ENCODE data around the gene GPRC5C.
A peak's percentile ranks its signal among the peaks of the same experiment; 100 is the strongest.

Gene GPRC5C

GRCh38 chr17:74453665-74454196, 21.8 kb downstream of the GPRC5C start:
- peak; percentile 89 for DNase-seq

- DNase-seq: no peak
These were observed 22.5 kb downstream of the GPRC5C start for GRCh38 chr17:74454197-74455024.

DNA sequence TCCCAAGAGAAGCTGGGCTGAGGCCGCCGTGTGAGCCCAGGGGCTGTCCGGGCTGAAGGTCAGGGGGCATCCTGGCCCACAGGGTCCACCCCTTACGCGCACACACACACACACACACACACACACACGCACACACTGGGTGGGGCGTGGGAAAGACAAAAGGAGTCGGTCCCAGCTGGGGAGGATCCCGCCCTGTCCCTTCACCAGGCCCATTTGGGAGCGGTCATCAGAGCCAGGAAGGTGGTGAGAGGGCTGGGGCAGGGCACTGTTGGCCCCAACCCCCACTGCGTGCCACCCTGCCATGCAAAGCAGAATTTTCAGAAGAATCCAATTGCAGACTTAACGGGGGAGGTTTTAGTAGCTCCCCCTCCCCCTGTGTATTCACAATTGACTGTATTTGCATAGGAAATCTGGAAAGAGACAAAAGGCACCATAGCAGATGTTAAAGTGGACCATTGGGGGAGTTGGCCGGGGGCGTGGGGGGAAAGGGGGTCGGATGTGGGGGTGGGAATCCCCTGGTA, 23.2 kb downstream of the GPRC5C start:
- no peak for DNase-seq

GRCh38 chr17:74455821-74456220, 23.9 kb downstream of the GPRC5C start:
- DNase-seq: no peak

DNA sequence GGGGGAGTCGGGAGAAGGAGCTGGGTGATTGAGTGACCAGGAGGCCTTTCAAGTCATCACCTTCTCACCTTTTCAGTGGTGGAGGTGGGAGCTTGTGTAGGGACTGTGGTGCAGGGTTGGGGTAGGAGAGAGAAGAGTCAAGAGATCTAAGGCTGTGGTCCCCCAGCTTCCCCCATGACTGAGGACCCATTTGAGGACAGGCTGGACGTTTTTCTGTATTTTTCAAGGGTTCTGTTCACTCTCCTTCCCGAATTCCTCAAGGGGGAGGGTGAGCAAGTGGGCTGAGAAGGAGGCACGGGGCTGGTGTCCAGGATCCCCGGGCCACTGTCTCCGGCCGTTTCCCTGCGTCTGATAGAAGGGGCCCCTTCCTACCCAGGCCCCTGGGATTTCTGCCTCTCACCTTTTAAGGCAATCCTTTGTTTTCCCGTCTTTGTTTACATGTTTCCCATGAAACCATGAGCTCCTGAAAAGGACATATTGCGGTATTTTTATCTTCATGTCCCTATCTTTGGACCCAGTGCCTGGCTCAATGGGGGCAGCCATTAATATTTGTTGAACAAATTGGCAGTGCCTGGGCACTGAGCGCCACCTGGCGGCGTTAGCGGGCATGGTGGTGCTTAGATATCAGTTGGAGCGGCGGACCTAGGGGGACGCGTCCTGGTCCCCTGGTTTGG, 25.4 kb downstream of the GPRC5C start:
- DNase-seq: peak; percentile 89

DNA sequence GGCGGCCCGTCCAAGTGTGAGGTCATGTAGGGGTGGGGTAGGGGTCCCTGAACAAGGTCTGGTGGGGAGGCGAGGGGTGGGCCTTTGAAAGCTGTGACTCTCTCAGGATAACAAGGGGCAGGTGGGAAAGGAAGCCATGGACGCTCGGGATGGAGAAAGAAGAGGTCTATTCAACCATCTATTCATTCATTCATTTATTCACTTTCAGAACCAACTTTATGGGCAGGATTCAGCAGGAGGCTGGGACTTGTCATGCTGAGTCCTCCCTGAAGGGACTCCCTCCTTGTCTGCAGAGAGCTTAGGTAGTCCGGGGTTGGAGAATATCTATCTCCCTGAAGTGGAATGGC, 25.9 kb downstream of the GPRC5C start:
- no peak for DNase-seq

DNA sequence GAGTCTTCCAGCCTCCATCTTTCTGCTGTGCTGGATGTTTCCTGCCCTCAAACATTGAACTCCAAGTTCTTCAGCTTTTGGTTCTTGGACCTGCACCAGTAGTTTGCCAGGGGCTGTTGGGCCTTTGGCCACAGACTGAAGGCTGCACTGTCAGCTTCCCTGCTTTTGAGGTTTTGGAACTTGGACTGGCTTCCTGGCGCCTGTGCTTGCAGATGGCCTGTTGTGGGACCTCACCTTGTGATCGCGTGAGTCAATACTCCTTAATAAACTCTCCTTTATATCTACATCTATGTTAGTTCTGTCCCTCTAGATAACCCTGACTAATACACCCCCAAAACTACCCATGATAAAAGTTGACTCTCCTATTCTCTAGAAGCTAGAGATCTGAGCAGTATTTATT, 26.9 kb downstream of the GPRC5C start:
- DNase-seq: no peak

DNA sequence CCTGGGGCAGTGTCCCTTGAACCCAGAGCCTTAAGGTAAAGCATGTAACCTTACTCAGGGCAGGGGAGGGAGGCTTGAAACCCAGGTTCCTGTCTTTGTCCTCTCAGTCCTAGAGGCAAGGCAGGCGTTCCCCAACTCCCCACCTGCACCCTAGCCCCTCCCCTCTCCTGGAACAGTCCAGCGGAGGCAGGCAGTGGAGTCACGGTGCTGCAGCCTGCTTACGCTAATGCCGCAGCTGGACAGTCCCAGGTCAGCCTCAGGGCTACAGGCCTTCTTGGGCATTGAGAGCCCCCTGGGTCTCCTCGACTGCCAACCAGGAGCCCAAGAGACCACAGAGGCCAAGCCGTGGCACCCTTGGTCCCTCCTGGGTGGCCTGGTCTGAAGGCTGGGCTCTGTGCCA, 27.7 kb downstream of the GPRC5C start:
- DNase-seq: no peak

DNA sequence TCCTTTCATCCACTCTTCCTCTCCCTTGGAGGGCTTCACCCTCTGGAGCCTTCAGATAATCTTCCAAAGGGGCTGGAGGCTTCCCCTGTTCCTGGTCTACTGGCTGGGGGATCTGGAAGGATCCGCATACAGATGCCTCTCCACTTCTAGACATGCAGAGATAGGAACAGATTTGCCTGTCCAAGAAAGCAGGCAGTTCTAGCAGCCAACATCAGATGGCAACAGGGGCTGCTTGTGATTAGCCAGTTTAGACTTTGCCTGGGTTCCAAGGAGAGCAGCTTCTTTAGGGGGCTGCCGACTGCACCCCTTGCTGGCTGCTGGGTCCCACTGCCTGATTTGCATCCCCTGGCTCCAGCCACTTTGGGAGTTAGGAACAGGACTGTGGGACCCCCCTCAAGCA, 28.4 kb downstream of the GPRC5C start:
- DNase-seq: no peak

GRCh38 chr17:74460996-74461395, 29.1 kb downstream of the GPRC5C start:
- DNase-seq: no peak

DNA sequence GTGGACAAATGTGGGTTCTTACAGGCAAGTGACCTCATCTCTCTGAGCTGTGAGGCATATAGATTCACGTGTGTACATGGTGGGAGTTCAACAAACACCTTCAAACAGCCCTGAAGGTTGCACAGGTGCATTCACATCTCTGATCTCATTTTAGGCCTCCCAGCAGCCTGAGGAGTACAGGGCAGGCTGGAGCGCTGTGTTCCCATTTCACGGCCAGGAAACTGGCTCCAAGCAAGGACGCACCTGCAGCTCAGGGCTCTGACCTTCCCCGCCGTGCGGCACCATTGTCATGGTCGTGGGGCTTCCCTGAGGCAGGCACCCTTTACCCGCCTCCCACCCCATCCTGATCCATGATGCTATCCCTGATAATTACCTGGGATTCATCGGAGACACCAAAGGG, 29.7 kb downstream of the GPRC5C start:
- no peak for DNase-seq

- DNase-seq: no peak
These were observed 33.0 kb downstream of the GPRC5C start for GRCh38 chr17:74464730-74465377.

- DNase-seq: no peak
These were observed 33.7 kb downstream of the GPRC5C start for GRCh38 chr17:74465378-74466110.

- peak; percentile 81 for DNase-seq
These were observed 34.4 kb downstream of the GPRC5C start, which contains the start of gene CD300A for GRCh38 chr17:74466111-74466827. Gene CD300A (plus strand): TSS chr17:74466634. CDS start chr17:74466704, 70 bp downstream.

DNA sequence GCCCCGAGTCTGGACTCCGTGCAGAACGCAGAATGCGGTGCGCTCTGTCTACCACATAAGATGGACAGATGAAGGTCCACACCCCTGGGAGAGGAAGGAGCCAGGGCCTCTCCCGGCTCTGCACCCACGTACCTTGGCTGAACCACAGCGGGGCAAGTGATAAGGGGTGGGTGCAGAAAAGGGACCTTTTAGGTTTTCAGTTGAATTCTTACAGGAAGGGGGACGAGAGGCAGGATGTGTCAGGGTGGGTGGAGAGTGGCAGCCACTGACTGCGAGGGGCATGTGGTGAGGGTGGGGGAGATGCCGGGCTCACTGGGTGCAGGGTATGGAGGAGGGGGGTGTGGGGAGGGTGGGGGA, 34.9 kb downstream of the GPRC5C start:
- no peak for DNase-seq

DNA sequence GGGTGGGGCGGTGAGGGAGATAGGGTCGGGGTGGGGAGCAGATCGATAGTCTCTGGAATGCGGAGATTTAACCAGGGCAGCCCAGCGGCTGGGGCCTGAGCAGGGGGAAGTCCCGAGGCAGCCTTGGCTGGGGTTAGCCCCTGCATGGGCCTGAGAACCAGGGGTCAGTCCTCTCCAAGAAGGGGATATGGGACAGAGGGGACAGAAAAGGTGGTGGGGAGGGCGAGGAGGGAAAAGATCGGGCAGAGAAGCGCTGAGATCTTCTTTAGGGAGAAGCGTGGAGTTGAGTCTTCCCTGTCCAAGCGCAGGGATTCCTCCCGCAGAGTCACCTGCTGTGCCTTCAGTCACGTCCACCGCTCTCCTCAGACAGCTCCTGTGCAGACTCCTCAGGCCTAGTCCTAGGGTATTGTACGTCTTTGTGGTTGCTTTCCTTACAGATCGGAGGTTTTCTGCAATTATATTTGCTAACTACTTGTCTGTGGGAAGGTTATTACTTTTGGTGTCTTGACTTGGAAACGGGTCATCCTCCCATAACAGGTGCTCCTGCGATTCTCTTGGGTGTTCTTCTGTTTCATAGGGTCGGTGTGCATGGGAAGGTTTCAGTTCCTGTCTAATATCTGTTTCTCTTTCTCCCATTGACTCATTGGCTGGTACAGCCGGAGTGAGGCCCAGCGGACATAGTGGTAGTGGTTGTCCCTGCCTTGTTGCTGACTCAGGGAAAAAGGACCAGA, 35.5 kb downstream of the GPRC5C start:
- DNase-seq: peak; percentile 86

- no peak for DNase-seq
These were observed 39.5 kb downstream of the GPRC5C start for GRCh38 chr17:74471341-74471740.

DNA sequence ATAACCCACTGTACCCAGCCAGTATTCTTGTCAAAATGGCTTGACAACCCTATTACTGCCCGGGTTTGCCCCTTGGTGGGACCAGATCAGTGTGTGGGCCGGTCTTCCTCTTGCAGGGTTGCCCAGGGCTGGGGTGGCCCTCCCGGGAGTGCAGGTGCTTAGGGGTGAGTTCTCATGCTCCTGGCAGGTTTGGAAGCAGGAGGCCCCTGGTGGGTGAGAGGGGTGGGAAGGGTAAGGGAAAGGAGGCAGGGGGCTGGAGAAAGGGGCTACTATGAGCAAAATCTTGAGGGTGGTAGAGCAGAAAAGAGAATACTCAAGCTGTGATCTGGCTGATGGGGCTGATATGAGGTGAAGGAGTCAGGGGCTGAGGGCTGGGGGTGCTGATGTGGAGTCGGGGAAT, 41.0 kb downstream of the GPRC5C start:
- DNase-seq: no peak

GRCh38 chr17:74473294-74473693, 41.4 kb downstream of the GPRC5C start:
- no peak for DNase-seq

DNA sequence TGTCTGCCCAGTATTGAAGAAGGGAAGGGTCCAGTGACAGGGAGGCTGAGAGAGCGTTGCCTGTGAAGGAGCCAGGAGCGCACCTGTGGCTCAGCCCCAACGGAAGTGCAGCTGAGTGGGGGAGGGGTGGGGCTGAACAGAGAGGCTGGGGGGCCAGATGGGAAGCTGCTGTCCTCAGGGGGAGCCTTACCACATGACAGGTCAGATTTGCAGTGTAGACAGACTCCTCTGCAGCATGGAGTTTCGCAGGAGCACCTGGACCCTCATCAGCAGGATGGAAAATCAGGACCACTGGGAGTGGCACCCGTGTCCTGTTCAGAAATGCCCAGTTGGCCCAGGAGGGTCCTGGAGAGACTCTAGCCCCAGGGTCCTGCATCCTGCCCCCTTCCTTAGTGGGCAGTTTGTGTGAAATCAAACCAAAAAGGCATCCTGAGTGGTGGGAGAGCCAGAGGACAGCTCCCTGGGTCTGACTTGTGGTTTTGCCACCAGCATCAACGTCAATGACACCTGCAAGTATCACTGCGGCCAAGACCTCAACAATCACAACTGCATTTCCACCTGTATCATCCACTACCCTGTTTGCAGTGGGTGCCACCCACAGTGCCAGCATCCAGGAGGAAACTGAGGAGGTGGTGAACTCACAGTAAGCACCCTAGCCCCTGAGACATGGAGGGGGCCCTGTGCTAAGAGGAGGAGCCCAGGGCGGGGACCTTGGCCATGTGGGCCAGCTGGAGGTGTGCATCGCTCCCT, 42.3 kb downstream of the GPRC5C start:
- no peak for DNase-seq

DNA sequence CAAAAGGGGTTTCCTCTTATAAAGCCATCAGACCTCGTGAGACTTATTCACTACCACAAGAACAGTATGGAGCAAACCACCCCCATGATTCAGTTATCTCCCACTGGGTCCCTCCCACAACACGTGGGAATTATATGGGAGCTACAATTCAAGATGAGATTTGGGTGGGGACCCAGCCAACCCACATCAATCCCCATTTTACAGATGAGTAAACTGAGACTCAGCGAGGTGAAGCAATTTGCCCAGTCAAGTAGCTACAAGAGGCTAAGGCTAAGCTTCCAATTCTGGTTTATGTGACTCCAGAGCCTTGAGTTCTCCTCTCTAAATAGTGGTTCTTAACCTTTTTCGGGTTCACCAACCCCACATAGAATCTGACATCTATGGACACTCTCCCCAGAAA, 43.3 kb downstream of the GPRC5C start:
- DNase-seq: no peak
